ENCODE data around the gene LMCD1. TPM values are rescaled to one million over a fixed set of nuclear protein-coding genes. Genes with fewer than 3 reads are reported as not detected.

Gene LMCD1
- total RNA-seq, 4 donors from 2014 or later: 1.6 to 90.8 (median 12.3) TPM

- Histone ChIP-seq H3K4me3 (no peak overlapping the region), H3K36me3 (no peaks in the 10 kb centered on the region), H3K4me1 (no peaks in the 10 kb centered on the region), H3K27me3 (no peaks in the 10 kb centered on the region), H3K27ac (no peak overlapping the region), H3K9me3 (no peaks in the 10 kb centered on the region)
- TF ChIP-seq CTCF (IDR thresholded peaks at IDR 0.05) (no peak), POLR2A (IDR thresholded peaks at IDR 0.05) (no peak)
- no peak for DNase-seq
These were observed 83.0 kb downstream of the LMCD1 start for GRCh38 chr3:8584661-8585060.

- Histone ChIP-seq H3K36me3 (no peaks in the 10 kb centered on the region), H3K4me3 (no peak overlapping the region), H3K4me1 (no peaks in the 10 kb centered on the region), H3K9me3 (no peaks in the 10 kb centered on the region), H3K27me3 (no peaks in the 10 kb centered on the region), H3K27ac (no peak overlapping the region)
- DNase-seq: no peak
- no peak for TF ChIP-seq POLR2A (IDR thresholded peaks at IDR 0.05)
- TF ChIP-seq CTCF (IDR thresholded peaks at IDR 0.05): no peak
These were observed 88.4 kb downstream of the LMCD1 start for GRCh38 chr3:8589880-8590556.

GRCh38 chr3:8593021-8593827 is 91.6 kb downstream of the LMCD1 start:
- no peak overlapping the region for H3K4me3 ChIP-seq
- H3K4me1 ChIP-seq: no peaks in the 10 kb centered on the region
- H3K9me3 ChIP-seq: no peaks in the 10 kb centered on the region
- H3K27ac ChIP-seq: no peak overlapping the region
- no peak for DNase-seq
- H3K36me3 ChIP-seq: no peaks in the 10 kb centered on the region
- TF ChIP-seq POLR2A (IDR thresholded peaks at IDR 0.05) (no peak), CTCF (IDR thresholded peaks at IDR 0.05) (no peak)
- H3K27me3 ChIP-seq: no peaks in the 10 kb centered on the region

GRCh38 chr3:8595252-8595651 is 93.6 kb downstream of the LMCD1 start:
- Histone ChIP-seq H3K36me3 (no peaks in the 10 kb centered on the region), H3K27me3 (no peaks in the 10 kb centered on the region), H3K4me1 (no peaks in the 10 kb centered on the region), H3K27ac (no peak overlapping the region), H3K9me3 (no peaks in the 10 kb centered on the region), H3K4me3 (no peak overlapping the region)
- DNase-seq: no peak
- TF ChIP-seq CTCF (IDR thresholded peaks at IDR 0.05) (no peak), POLR2A (IDR thresholded peaks at IDR 0.05) (no peak)

- Histone ChIP-seq H3K4me3 (no peak overlapping the region), H3K36me3 (no peaks in the 10 kb centered on the region), H3K27me3 (no peaks in the 10 kb centered on the region), H3K4me1 (no peaks in the 10 kb centered on the region), H3K27ac (no peak overlapping the region), H3K9me3 (no peaks in the 10 kb centered on the region)
- DNase-seq: no peak
- TF ChIP-seq POLR2A (IDR thresholded peaks at IDR 0.05): no peak
- TF ChIP-seq CTCF (IDR thresholded peaks at IDR 0.05): no peak
These were observed 94.1 kb downstream of the LMCD1 start for GRCh38 chr3:8595695-8596115.
